WERI-Rb-1 (cell line): ENCODE measurements around the gene TGFB1.

ENCODE experiments used
- DNase-seq: peaks from one replicate; pipeline ENCODE4 v3.0.0-alpha.2; 2020
- H3K27ac ChIP-seq: fragments of 250-450 bp; sonication (Bioruptor Pico); 2 replicates; pipeline ENCODE4 v1.5.1; 2020; ENCODE audit warnings: mild to moderate bottlenecking, moderate library complexity
- H3K27me3 ChIP-seq: fragments of 250-450 bp; sonication (Bioruptor Pico); 2 replicates; pipeline ENCODE4 v1.5.1; 2021; ENCODE audit warnings: mild to moderate bottlenecking, low read depth, moderate library complexity; ENCODE audit not compliant: insufficient read depth, severe bottlenecking
- H3K36me3 ChIP-seq: fragments of 250-450 bp; sonication (Bioruptor Pico); 2 replicates; pipeline ENCODE4 v1.5.1; 2020; ENCODE audit warnings: mild to moderate bottlenecking, moderate library complexity
- H3K4me3 ChIP-seq: 2 replicates; pipeline ENCODE4 v1.5.1; 2011; ENCODE audit warnings: low read depth, mild to moderate bottlenecking, control low read depth, low read length
- H3K9me3 ChIP-seq: fragments of 250-450 bp; sonication (Bioruptor Pico); 2 replicates; pipeline ENCODE4 v1.5.1; 2021; ENCODE audit warnings: mild to moderate bottlenecking, moderate library complexity; ENCODE audit not compliant: severe bottlenecking
- TF ChIP-seq, protein P1 (sequence below): IDR thresholded peaks from 2 replicates; pipeline ENCODE4 v1.5.1; 2011; ENCODE audit warnings: low read depth, mild to moderate bottlenecking, control low read depth, inconsistent platforms, low read length

TGFB1 gene

DNA sequence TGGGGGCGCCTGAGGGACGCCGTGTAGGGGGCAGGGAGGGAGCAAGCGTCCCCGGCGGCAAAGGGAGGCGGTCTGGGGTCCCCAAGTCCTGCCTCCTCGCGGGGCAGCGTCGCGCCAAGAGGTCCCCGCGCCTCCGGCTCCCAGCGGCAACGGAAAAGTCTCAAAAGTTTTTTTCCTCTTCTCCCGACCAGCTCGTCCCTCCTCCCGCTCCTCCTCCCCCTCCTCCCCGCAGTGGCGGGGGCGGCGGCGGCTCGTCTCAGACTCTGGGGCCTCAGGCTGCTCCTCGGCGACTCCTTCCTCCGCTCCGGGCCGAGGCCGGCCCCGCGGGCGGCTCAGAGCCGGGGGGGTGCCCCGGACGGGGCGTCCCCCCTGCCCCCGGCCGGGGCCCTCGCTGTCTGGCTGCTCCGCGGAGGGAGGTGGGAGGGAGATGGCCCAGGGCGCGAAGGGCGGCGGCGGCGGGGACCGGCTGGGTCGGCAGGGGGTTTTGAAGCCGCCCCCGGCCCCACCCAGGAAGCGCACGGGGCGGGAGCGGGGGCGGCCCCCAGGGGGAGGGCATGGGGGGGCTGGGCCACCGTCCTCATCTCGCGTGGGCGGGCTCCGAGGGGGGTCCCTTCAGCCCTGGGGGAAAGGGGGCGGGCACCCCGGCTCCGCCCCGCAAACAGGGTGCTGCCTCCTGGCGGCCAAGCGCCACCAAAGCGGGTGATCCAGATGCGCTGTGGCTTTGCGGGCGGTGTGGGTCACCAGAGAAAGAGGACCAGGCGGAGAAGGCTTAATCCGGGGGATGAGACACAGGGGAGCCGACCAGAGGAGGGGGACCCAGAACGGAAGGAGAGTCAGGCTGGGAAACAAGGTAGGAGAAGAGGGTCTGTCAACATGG is at the start of gene TGFB1:
Gene TGFB1, minus strand, starts transcription at position 457 of the 877 bp plus-strand sequence. CDS start 878 bp downstream, outside the sequence.
- Histone ChIP-seq H3K27me3 (peaks cover 10% of the 10 kb centered on the region), H3K4me3 (peak within 1 kb of the TSS; percentile 57), H3K27ac (0 out of 2 replicates have a peak within 1 kb of the TSS, but pooled peaks have one; percentile 33), H3K9me3 (no peaks in the 10 kb centered on the region), H3K36me3 (no peaks in the 10 kb centered on the region)
- DNase-seq: peak; percentile 88
- TF ChIP-seq, protein P1, sequence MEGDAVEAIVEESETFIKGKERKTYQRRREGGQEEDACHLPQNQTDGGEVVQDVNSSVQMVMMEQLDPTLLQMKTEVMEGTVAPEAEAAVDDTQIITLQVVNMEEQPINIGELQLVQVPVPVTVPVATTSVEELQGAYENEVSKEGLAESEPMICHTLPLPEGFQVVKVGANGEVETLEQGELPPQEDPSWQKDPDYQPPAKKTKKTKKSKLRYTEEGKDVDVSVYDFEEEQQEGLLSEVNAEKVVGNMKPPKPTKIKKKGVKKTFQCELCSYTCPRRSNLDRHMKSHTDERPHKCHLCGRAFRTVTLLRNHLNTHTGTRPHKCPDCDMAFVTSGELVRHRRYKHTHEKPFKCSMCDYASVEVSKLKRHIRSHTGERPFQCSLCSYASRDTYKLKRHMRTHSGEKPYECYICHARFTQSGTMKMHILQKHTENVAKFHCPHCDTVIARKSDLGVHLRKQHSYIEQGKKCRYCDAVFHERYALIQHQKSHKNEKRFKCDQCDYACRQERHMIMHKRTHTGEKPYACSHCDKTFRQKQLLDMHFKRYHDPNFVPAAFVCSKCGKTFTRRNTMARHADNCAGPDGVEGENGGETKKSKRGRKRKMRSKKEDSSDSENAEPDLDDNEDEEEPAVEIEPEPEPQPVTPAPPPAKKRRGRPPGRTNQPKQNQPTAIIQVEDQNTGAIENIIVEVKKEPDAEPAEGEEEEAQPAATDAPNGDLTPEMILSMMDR: peak; percentile 85

DNA sequence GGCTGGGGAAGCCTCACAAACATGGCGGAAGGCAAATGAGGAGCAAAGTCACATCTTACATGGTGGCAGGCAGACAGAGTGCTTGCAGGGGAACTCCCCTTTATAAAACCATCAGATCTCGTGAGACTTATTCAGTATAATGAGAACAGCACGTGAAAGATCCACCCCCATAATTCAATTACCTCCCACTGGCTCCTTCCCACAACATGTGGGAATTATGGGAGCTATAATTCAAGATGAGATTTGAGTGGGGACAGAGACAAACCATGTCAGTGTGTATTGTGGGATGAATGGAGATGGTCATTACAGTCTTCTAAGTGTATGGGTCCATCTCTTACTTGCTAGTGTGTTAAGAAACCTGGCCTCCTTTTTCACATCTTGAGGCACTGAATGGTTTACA is 48.3 kb upstream of the TGFB1 start:
- no peak overlapping the region for H3K27ac ChIP-seq
- H3K27me3 ChIP-seq: no peaks in the 10 kb centered on the region
- no peaks in the 10 kb centered on the region for H3K9me3 ChIP-seq
- TF ChIP-seq, protein P1: no peak
- H3K36me3 ChIP-seq: peaks cover 3% of the 10 kb centered on the region; the same call in 1 of the 2 replicates
- H3K4me3 ChIP-seq: no peak overlapping the region
- no peak for DNase-seq

DNA sequence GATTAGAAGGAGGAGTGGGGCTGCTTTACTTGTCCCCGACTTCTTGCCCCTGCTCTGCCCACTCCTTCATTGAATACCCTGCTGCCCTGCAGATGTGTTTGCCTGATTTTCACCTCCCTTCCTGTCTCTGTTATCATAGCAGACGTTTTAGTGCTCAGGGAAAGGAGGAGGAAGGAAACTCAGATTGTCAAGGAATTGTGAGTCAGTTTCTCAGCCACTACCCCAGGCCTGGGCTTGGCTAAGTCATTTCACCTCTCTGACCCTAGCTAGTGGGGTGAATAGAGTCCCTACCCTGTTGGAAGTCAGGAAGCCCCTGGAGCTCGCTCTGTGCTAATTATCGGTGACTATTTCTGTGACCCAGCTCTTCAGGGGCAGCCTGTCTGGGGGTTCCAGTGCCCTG is 47.8 kb upstream of the TGFB1 start:
- Histone ChIP-seq H3K4me3 (no peak overlapping the region), H3K27me3 (no peaks in the 10 kb centered on the region), H3K9me3 (no peaks in the 10 kb centered on the region), H3K27ac (no peak overlapping the region), H3K36me3 (peaks cover 3% of the 10 kb centered on the region; the same call in 1 of the 2 replicates)
- TF ChIP-seq, protein P1: no peak
- DNase-seq: no peak

DNA sequence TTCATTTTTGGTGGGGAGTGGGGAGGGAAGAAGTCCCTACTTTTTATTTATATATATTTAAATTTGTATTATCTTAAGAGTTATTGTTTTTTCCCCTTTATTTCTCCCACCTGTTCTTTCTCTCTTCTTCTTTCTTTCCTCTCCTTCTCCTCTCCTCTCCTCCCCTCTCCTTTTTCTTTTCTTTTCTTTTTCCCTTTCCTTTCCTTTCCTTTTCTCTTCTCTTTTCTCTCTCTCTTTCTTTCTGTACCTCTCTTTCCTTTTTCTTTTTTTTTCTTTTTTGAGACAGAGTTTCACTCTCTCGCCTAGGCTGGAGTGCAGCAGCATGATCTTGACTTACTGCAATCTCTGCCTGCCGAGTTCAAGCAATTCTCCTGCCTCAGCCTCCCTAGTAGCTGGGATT is 45.8 kb upstream of the TGFB1 start:
- DNase-seq: no peak
- H3K27ac ChIP-seq: no peak overlapping the region
- no peaks in the 10 kb centered on the region for H3K27me3 ChIP-seq
- no peaks in the 10 kb centered on the region for H3K9me3 ChIP-seq
- H3K4me3 ChIP-seq: no peak overlapping the region
- TF ChIP-seq, protein P1: no peak
- H3K36me3 ChIP-seq: peaks cover 4% of the 10 kb centered on the region

DNA sequence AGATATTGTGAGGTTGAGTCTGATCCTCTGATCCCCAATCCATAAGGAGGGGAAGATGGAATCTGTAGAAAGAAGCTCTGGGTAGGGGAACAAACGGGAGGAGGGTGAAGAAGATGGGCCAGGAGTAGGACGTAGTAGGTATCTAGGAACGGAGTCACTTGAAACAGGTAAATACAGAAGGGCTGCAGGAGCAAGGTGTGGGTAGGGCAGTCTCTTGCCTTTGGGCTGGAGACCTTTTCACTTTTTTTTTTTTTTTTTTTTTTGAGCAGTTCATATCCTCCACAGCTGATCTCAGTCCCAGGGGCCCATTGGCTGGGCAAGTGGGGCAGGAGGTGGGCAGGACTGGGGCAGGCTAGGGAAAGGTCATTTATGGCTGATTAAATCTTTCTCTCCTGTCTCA is 45.4 kb upstream of the TGFB1 start:
- Histone ChIP-seq H3K27ac (no peak overlapping the region), H3K9me3 (no peaks in the 10 kb centered on the region), H3K4me3 (no peak overlapping the region), H3K36me3 (peaks cover 7% of the 10 kb centered on the region), H3K27me3 (no peaks in the 10 kb centered on the region)
- TF ChIP-seq, protein P1: no peak
- no peak for DNase-seq

DNA sequence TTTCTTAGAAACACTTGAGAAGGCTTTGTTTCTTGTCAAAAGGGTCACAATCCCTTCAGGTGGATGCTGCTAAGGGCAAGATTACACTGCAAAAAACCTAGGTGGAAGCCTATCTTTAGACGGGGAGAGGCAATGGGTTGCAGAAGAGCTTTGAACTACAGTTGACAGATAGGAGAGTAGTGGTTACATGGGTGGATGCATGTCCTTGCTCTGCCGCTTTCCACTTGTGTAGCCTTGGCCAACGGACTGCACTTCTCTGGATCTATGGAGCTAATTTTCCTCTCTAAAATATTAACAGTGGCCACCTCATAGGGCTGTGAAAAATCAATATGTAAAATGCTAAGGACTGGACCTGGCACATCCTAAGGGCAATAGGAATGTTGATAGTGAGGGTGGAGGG is 44.9 kb upstream of the TGFB1 start:
- no peaks in the 10 kb centered on the region for H3K9me3 ChIP-seq
- TF ChIP-seq, protein P1: no peak
- H3K4me3 ChIP-seq: peak overlapping the region; percentile 100
- H3K27me3 ChIP-seq: no peaks in the 10 kb centered on the region
- DNase-seq: no peak
- H3K27ac ChIP-seq: peak overlapping the region; percentile 98
- H3K36me3 ChIP-seq: peaks cover 11% of the 10 kb centered on the region
